HCEC 1CT (cell line): Measurements from ENCODE around the gene HDAC4.
"Not testable (repeated sequence)": the region's sequence is repeated elsewhere in the genome, so short reads cannot be mapped to it uniquely, and the experiment has no call there.

Experiments
- DNase-seq: peaks from one replicate; pipeline ENCODE4 v3.0.0-alpha.2; 2017

Gene HDAC4

GRCh38 chr2:239069362-239070333, 331.2 kb downstream of the HDAC4 start:
- DNase-seq = not testable (repeated sequence)

GRCh38 chr2:239068411-239068810, 332.4 kb downstream of the HDAC4 start:
- no peak for DNase-seq

GRCh38 chr2:239067196-239067865, 333.5 kb downstream of the HDAC4 start:
- no peak for DNase-seq

- DNase-seq = no peak
These were observed 334.2 kb downstream of the HDAC4 start for GRCh38 chr2:239066597-239066996.

- no peak for DNase-seq
These were observed 334.9 kb downstream of the HDAC4 start for GRCh38 chr2:239065962-239066361.

GRCh38 chr2:239065537-239065936, 335.3 kb downstream of the HDAC4 start:
- DNase-seq = no peak

GRCh38 chr2:239064891-239065290, 335.9 kb downstream of the HDAC4 start:
- no peak for DNase-seq

- no peak for DNase-seq
These were observed 336.6 kb downstream of the HDAC4 start for GRCh38 chr2:239064253-239064652.

- DNase-seq = no peak
These were observed 338.1 kb downstream of the HDAC4 start for GRCh38 chr2:239062743-239063142.

- DNase-seq = no peak
These were observed 338.8 kb downstream of the HDAC4 start for GRCh38 chr2:239061824-239062570.

GRCh38 chr2:239061121-239061666, 339.6 kb downstream of the HDAC4 start:
- DNase-seq = no peak

GRCh38 chr2:239060676-239061075, 340.1 kb downstream of the HDAC4 start:
- DNase-seq = no peak

GRCh38 chr2:239059854-239060253, 341.0 kb downstream of the HDAC4 start:
- no peak for DNase-seq

GRCh38 chr2:239058766-239059165, 342.1 kb downstream of the HDAC4 start:
- DNase-seq = no peak

GRCh38 chr2:239057533-239057932, 343.3 kb downstream of the HDAC4 start:
- DNase-seq = no peak

- DNase-seq = no peak
These were observed 344.2 kb downstream of the HDAC4 start for GRCh38 chr2:239056611-239057010.

- peak; percentile 34 for DNase-seq
These were observed 344.9 kb downstream of the HDAC4 start for GRCh38 chr2:239055756-239056493.

GRCh38 chr2:239054921-239055320, 345.9 kb downstream of the HDAC4 start:
- no peak for DNase-seq

- DNase-seq = no peak
These were observed 346.9 kb downstream of the HDAC4 start for GRCh38 chr2:239053801-239054503.

GRCh38 chr2:239052798-239053665, 347.8 kb downstream of the HDAC4 start:
- DNase-seq = no peak
